Endodermal cell (in vitro differentiated cells): Measurements from ENCODE around the gene BUB1B. TPM values are rescaled to one million over a fixed set of nuclear protein-coding genes. Genes with fewer than 3 reads are reported as not detected.

ENCODE experiments used
- DNase-seq: peaks from one replicate; pipeline ENCODE4 v3.0.0-alpha.2; 2017
- H3K27ac ChIP-seq: 2 replicates; pipeline ENCODE4 v1.5.1; 2013; ENCODE audit warnings: mild to moderate bottlenecking, low read depth, low read length, moderate library complexity
- H3K27me3 ChIP-seq: 2 replicates; pipeline ENCODE4 v1.6.1; 2013; ENCODE audit warnings: mild to moderate bottlenecking, low read length, moderate library complexity; ENCODE audit not compliant: insufficient read depth, control insufficient read depth, poor library complexity, severe bottlenecking
- H3K36me3 ChIP-seq: 2 replicates; pipeline ENCODE4 v1.7.0; 2013; ENCODE audit warnings: mild to moderate bottlenecking, low read length, moderate library complexity; ENCODE audit not compliant: control insufficient read depth, insufficient read depth
- H3K4me1 ChIP-seq: one replicate; pipeline ENCODE4 v1.7.0; 2013; ENCODE audit warnings: low read length; ENCODE audit not compliant: control insufficient read depth, insufficient read depth
- H3K4me3 ChIP-seq: 2 replicates; pipeline ENCODE4 v1.5.1; 2013; ENCODE audit warnings: mild to moderate bottlenecking, low read length, moderate library complexity
- H3K9ac ChIP-seq: 2 replicates; pipeline ENCODE4 v1.6.1; 2013; ENCODE audit warnings: mild to moderate bottlenecking, low read length, moderate library complexity; ENCODE audit not compliant: poor library complexity, severe bottlenecking; ENCODE audit errors: extremely low read depth
- H3K9me3 ChIP-seq: 2 replicates; pipeline ENCODE4 v1.6.1; 2013; ENCODE audit warnings: mild to moderate bottlenecking, low read length, moderate library complexity; ENCODE audit not compliant: control insufficient read depth
- H3K27ac Mint-ChIP-seq: 2 replicates; pipeline ENCODE4 v1.8.0; 2020; ENCODE audit warnings: mixed read lengths
- H3K27me3 Mint-ChIP-seq: 2 replicates; pipeline ENCODE4 v1.8.0; 2021; ENCODE audit warnings: mild to moderate bottlenecking, mixed read lengths; ENCODE audit not compliant: insufficient read depth
- H3K36me3 Mint-ChIP-seq: 2 replicates; pipeline ENCODE4 v1.8.0; 2020; ENCODE audit warnings: low read depth, mixed read lengths
- H3K4me1 Mint-ChIP-seq: 2 replicates; pipeline ENCODE4 v1.8.0; 2020; ENCODE audit warnings: mixed read lengths
- H3K4me3 Mint-ChIP-seq: 2 replicates; pipeline ENCODE4 v1.8.0; 2020; ENCODE audit warnings: mild to moderate bottlenecking, moderate library complexity, mixed read lengths
- H3K9me3 Mint-ChIP-seq: 2 replicates; pipeline ENCODE4 v1.8.0; 2020; ENCODE audit warnings: mild to moderate bottlenecking, mixed read lengths
- CTCF ChIP-seq: fragments of 200-600 bp; sonication (generic); conservative IDR thresholded peaks from 2 replicates; pipeline ENCODE4 v1.5.0; 2021; ENCODE audit warnings: antibody characterized with exemption, mild to moderate bottlenecking
- WGBS, 2 experiments: methylation state at CpG; one replicate each; pipeline versions ENCODE4 v1.1.5 to v1.1.7; 2013; ENCODE audit warnings: missing lambda C conversion rate in 2 of 2, mixed read lengths in 1 of 2; ENCODE audit not compliant: insufficient coverage in 1 of 2, insufficient read length in 1 of 2; 5-methylcytosine and 5-hydroxymethylcytosine counted together
- total RNA-seq, 2 donors: library from RNA; stranded (reverse); fragmentation: NEBNext Ultra II Directional in 1 of 2; extraction: Animal tissue kit (Norgen Biotek cat#: 25700) in 1 of 2; gene quantifications; 2 replicates in 1 of 2; 3 replicates in 1 of 2; pipeline ENCODE4 v1.2.1, GENCODE V29; 2021

BUB1B gene
- total RNA-seq, 2 donors from 2014 or later: 58.6 to 108 TPM

GRCh38 chr15:40198355-40199085 is 37.7 kb downstream of the BUB1B start:
- Histone ChIP-seq H3K9me3 (no peaks in the 10 kb centered on the region), H3K9ac (no peak overlapping the region), H3K27ac (no peak overlapping the region), H3K4me1 (no peaks in the 10 kb centered on the region), H3K36me3 (peaks cover 77% of the 10 kb centered on the region), H3K4me3 (no peak overlapping the region), H3K27me3 (no peaks in the 10 kb centered on the region)
- 80 to 96% methylated on average over 1 of the region's 1 CpG for WGBS, 2 experiments
- no peak for DNase-seq
- H3K36me3 Mint-ChIP-seq: peaks cover 50% of the 10 kb centered on the region
- H3K4me3 Mint-ChIP-seq: no peak overlapping the region
- no peak overlapping the region for H3K27ac Mint-ChIP-seq
- peaks cover 9% of the 10 kb centered on the region for H3K4me1 Mint-ChIP-seq
- H3K27me3 Mint-ChIP-seq: no peaks in the 10 kb centered on the region
- TF ChIP-seq CTCF: no peak
- no peaks in the 10 kb centered on the region for H3K9me3 Mint-ChIP-seq

GRCh38 chr15:40204100-40204499 is 43.2 kb downstream of the BUB1B start:
- peaks cover 79% of the 10 kb centered on the region for H3K36me3 ChIP-seq

GRCh38 chr15:40217166-40217824 is 56.4 kb downstream of the BUB1B start:
- no peaks in the 10 kb centered on the region for H3K9me3 Mint-ChIP-seq
- Histone ChIP-seq H3K4me3 (no peak overlapping the region), H3K36me3 (peaks cover 77% of the 10 kb centered on the region), H3K27me3 (no peaks in the 10 kb centered on the region), H3K4me1 (no peaks in the 10 kb centered on the region), H3K9me3 (no peaks in the 10 kb centered on the region), H3K27ac (no peak overlapping the region), H3K9ac (no peak overlapping the region)
- 83% methylated on average over 5 to 6 of the region's 6 CpGs for WGBS, 2 experiments
- H3K36me3 Mint-ChIP-seq: peaks cover 48% of the 10 kb centered on the region
- TF ChIP-seq CTCF: peak; percentile 92
- H3K4me3 Mint-ChIP-seq: no peak overlapping the region
- H3K4me1 Mint-ChIP-seq: peaks cover 2% of the 10 kb centered on the region
- peak; percentile 73 for DNase-seq
- no peak overlapping the region for H3K27ac Mint-ChIP-seq
- H3K27me3 Mint-ChIP-seq: no peaks in the 10 kb centered on the region

More at GRCh38 chr15:40204100-40204499, 43.2 kb downstream of the BUB1B start:
- H3K27me3 ChIP-seq: no peaks in the 10 kb centered on the region
- Mint-ChIP-seq H3K27me3 (no peaks in the 10 kb centered on the region), H3K9me3 (no peaks in the 10 kb centered on the region), H3K4me3 (no peak overlapping the region), H3K4me1 (no peaks in the 10 kb centered on the region), H3K36me3 (peaks cover 61% of the 10 kb centered on the region), H3K27ac (no peak overlapping the region)
- no peaks in the 10 kb centered on the region for H3K4me1 ChIP-seq
- DNase-seq: no peak
- H3K4me3 ChIP-seq: no peak overlapping the region
- H3K9me3 ChIP-seq: no peaks in the 10 kb centered on the region
- no peak overlapping the region for H3K27ac ChIP-seq
- no peak for TF ChIP-seq CTCF
- no peak overlapping the region for H3K9ac ChIP-seq
- WGBS, 2 experiments: 100% methylated on average over 1 of the region's 1 CpG
